CD14-positive monocyte (primary cell): Measurements from ENCODE around the gene RESP18. TPM values are rescaled to one million over a fixed set of nuclear protein-coding genes. Genes with fewer than 3 reads are reported as not detected.

Experiments used
- DNase-seq, 3 donors: peaks; one replicate each; pipeline ENCODE4 v3.0.0-alpha.2; 2011 to 2022
- H2AFZ ChIP-seq: 2 replicates; pipeline ENCODE4 v1.6.0; 2012; ENCODE audit warnings: mild to moderate bottlenecking, low read depth, low read length, inconsistent platforms; ENCODE audit not compliant: insufficient read depth, poor library complexity, severe bottlenecking
- H3K27ac ChIP-seq, 2 donors: 1 replicate in 1 of 2; 2 replicates in 1 of 2; pipeline ENCODE4 v1.5.1; 2012 to 2013; ENCODE audit warnings: low read length in 2 of 2, control low read depth in 1 of 2, inconsistent platforms in 1 of 2, low read depth in 1 of 2, mild to moderate bottlenecking in 1 of 2
- H3K27me3 ChIP-seq, 2 donors: one replicate each; pipeline versions ENCODE4 v1.6.0 to v1.6.1; 2011 to 2013; ENCODE audit warnings: low read length in 2 of 2; ENCODE audit not compliant: control insufficient read depth in 2 of 2, insufficient read depth in 2 of 2
- H3K36me3 ChIP-seq, 2 donors: replicated peaks in 1 of 2; 1 replicate in 1 of 2; 2 replicates in 1 of 2; pipeline versions ENCODE4 v1.5.1 to v1.6.1; 2012 to 2013; ENCODE audit warnings: low read length in 2 of 2, control low read depth in 1 of 2, inconsistent platforms in 1 of 2, mild to moderate bottlenecking in 1 of 2; ENCODE audit not compliant: insufficient read depth in 2 of 2, control insufficient read depth in 1 of 2
- H3K4me1 ChIP-seq, 2 donors: 1 replicate in 1 of 2; 2 replicates in 1 of 2; pipeline versions ENCODE4 v1.5.1 to v1.6.1; 2012 to 2013; ENCODE audit warnings: low read length in 2 of 2, control low read depth in 1 of 2, inconsistent platforms in 1 of 2, mild to moderate bottlenecking in 1 of 2, moderate library complexity in 1 of 2; ENCODE audit not compliant: insufficient read depth in 2 of 2, control insufficient read depth in 1 of 2
- H3K4me2 ChIP-seq: replicated peaks from 2 replicates; pipeline ENCODE3; 2012; ENCODE audit warnings: low read length, moderate library complexity, mild to moderate bottlenecking; ENCODE audit not compliant: poor library complexity, severe bottlenecking; ENCODE audit errors: extremely low read depth
- H3K4me3 ChIP-seq, 3 experiments: fragments of 200-600 bp in 1 of 3; sonication (generic) in 1 of 3; replicated peaks in 1 of 3; 1 replicate in 2 of 3; 2 replicates in 1 of 3; pipeline ENCODE4 v1.5.1; 2011 to 2013; ENCODE audit warnings: low read length in 3 of 3, mild to moderate bottlenecking in 3 of 3, control low read depth in 2 of 3, low read depth in 2 of 3, inconsistent platforms in 1 of 3, moderate library complexity in 1 of 3
- H3K79me2 ChIP-seq: 2 replicates; pipeline ENCODE4 v1.6.0; 2012; ENCODE audit warnings: mild to moderate bottlenecking, control low read depth, inconsistent platforms, low read length, moderate library complexity; ENCODE audit not compliant: insufficient read depth
- H3K9ac ChIP-seq: 2 replicates; pipeline ENCODE4 v1.6.0; 2017; ENCODE audit warnings: low read length, mild to moderate bottlenecking; ENCODE audit not compliant: insufficient read depth, poor library complexity, severe bottlenecking
- H3K9me3 ChIP-seq, 2 donors: replicated peaks in 1 of 2; 1 replicate in 1 of 2; 2 replicates in 1 of 2; pipeline versions ENCODE4 v1.5.1 to v1.6.1; 2012 to 2013; ENCODE audit warnings: low read length in 2 of 2, control low read depth in 1 of 2; ENCODE audit not compliant: control insufficient read depth in 1 of 2, insufficient read depth in 1 of 2
- H4K20me1 ChIP-seq: 2 replicates; pipeline ENCODE4 v1.6.0; 2012; ENCODE audit warnings: mild to moderate bottlenecking, low read length, control low read depth, moderate library complexity; ENCODE audit not compliant: insufficient read depth
- H3K27ac Mint-ChIP-seq, 7 donors: one replicate each; pipeline ENCODE4 v1.8.0; 2020; ENCODE audit warnings: mild to moderate bottlenecking in 7 of 7, mixed read lengths in 7 of 7, moderate library complexity in 6 of 7, inconsistent platforms in 2 of 7
- H3K27me3 Mint-ChIP-seq, 3 donors: one replicate each; pipeline ENCODE4 v1.8.0; 2021 to 2022; ENCODE audit warnings: low read depth in 3 of 3, mild to moderate bottlenecking in 3 of 3, mixed read lengths in 3 of 3, moderate library complexity in 3 of 3, inconsistent platforms in 1 of 3
- H3K36me3 Mint-ChIP-seq, 2 donors: one replicate each; pipeline ENCODE4 v1.8.0; 2020; ENCODE audit warnings: mixed read lengths in 2 of 2, inconsistent platforms in 1 of 2, mild to moderate bottlenecking in 1 of 2
- H3K4me1 Mint-ChIP-seq: one replicate; pipeline ENCODE4 v1.8.0; 2020; ENCODE audit warnings: mild to moderate bottlenecking, mixed read lengths
- H3K4me3 Mint-ChIP-seq, 2 donors: one replicate each; pipeline ENCODE4 v1.8.0; 2020; ENCODE audit warnings: mild to moderate bottlenecking in 2 of 2, mixed read lengths in 2 of 2, moderate library complexity in 1 of 2
- H3K9me3 Mint-ChIP-seq, 7 donors: one replicate each; pipeline ENCODE4 v1.8.0; 2020 to 2022; ENCODE audit warnings: mixed read lengths in 7 of 7, mild to moderate bottlenecking in 6 of 7, moderate library complexity in 6 of 7, inconsistent platforms in 2 of 7
- WGBS: methylation state at CpG from one replicate; pipeline ENCODE4 v1.1.5; 2013; ENCODE audit warnings: missing lambda C conversion rate; ENCODE audit not compliant: insufficient coverage; 5-methylcytosine and 5-hydroxymethylcytosine counted together
- intact Hi-C, 2 donors: fragments of 100-400 bp; cut with micrococcal nuclease; formaldehyde crosslinking; loops; one replicate each; pipeline versions ENCODE4 v1.15.0 to v1.15.1; 2023
- polyA plus RNA-seq, 3 donors: library from polyadenylated mRNA; depleted of rRNA in 1 of 3; unstranded in 2 of 3; stranded (reverse) in 1 of 3; fragments of 300-500 nt in 2 of 3; fragments of >200 nt in 1 of 3; fragmentation: Illumina TruSeq in 2 of 3; gene quantifications; 1 replicate in 2 of 3; 2 replicates in 1 of 3; pipeline ENCODE4 v1.2.3, GENCODE V29; 2012 to 2021
- TF ChIP-seq, protein P1 (sequence below): fragments of 200-600 bp; IDR thresholded peaks from one replicate; pipeline ENCODE4 v1.8.0; 2022; ENCODE audit warnings: antibody characterized with exemption, mild to moderate bottlenecking

RESP18 gene
- polyA plus RNA-seq, 3 donors, result not detected

DNA sequence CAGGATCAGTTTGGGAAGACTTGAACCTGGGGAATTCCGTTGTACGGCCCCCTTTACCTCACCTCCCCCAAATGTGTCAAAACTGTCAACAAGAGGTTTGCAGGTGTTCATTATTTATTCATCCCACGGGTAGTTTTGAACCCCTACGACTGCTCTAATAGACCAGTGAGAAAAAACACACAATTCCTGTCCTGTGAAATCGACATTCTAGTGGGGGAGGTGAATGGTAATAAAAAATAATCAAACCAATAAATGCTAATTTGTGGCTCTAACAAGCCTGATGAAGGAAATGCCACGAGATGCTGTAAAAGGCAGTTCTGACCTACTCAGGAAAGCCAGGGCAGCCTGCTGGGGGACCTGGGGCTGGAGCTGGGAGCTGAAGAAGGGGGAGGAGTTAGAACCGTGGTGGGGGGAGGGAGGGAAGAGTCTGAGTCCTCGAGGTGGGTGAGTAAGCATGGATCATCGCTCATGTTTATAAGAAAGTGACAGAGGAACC is 53.8 kb downstream of the RESP18 start:
- Mint-ChIP-seq H3K4me3 (peak overlapping the region; percentile 74 to 88), H3K27ac (peak overlapping the region; percentile 91 to 98 (median 97))

More for the DNA sequence above, 53.8 kb downstream of the RESP18 start:
- Mint-ChIP-seq H3K27me3 (peaks cover 2 to 8% (median 8%) of the 10 kb centered on the region in 3 donors), H3K4me1 (peaks cover 29% of the 10 kb centered on the region), H3K9me3 (peaks cover 0 to 2% (median 0%) of the 10 kb centered on the region in 7 donors), H3K36me3 (peaks cover 33 to 38% of the 10 kb centered on the region in 2 donors)
- H2AFZ ChIP-seq, result no peak overlapping the region
- intact Hi-C loops, result loop anchor here (1.0 to 2.0 kb wide), 4 partner anchors 16 to 108 kb away; partner anchors contain the start of gene DNPEP (in 2 of the 2)
- H3K4me3 ChIP-seq, result peak overlapping the region; percentile 8 to 66 (median 22)
- H3K27ac ChIP-seq, result peak overlapping the region; percentile 85 to 97
- WGBS, result 4% methylated on average over 3 of the region's 9 CpGs
- peak overlapping the region; percentile 98 for H3K9ac ChIP-seq
- DNase-seq, result no peak
- no peaks in the 10 kb centered on the region for H3K9me3 ChIP-seq
- peaks cover 5% of the 10 kb centered on the region for H3K79me2 ChIP-seq
- peaks cover 23 to 31% of the 10 kb centered on the region in 2 donors for H3K4me1 ChIP-seq
- no peaks in the 10 kb centered on the region for H3K27me3 ChIP-seq
- H4K20me1 ChIP-seq, result no peaks in the 10 kb centered on the region
- TF ChIP-seq, protein P1, sequence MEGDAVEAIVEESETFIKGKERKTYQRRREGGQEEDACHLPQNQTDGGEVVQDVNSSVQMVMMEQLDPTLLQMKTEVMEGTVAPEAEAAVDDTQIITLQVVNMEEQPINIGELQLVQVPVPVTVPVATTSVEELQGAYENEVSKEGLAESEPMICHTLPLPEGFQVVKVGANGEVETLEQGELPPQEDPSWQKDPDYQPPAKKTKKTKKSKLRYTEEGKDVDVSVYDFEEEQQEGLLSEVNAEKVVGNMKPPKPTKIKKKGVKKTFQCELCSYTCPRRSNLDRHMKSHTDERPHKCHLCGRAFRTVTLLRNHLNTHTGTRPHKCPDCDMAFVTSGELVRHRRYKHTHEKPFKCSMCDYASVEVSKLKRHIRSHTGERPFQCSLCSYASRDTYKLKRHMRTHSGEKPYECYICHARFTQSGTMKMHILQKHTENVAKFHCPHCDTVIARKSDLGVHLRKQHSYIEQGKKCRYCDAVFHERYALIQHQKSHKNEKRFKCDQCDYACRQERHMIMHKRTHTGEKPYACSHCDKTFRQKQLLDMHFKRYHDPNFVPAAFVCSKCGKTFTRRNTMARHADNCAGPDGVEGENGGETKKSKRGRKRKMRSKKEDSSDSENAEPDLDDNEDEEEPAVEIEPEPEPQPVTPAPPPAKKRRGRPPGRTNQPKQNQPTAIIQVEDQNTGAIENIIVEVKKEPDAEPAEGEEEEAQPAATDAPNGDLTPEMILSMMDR, result no peak
- H3K4me2 ChIP-seq, result peak overlapping the region; percentile 76
- peaks cover 24 to 34% of the 10 kb centered on the region in 2 donors for H3K36me3 ChIP-seq
